Mesenchymal stem cell (in vitro differentiated cells and primary cell): ENCODE results near the gene MAN1C1.

ENCODE experiments used
- DNase-seq: peaks from one replicate; pipeline ENCODE4 v3.0.0-alpha.2; 2013
- H2AFZ ChIP-seq: one replicate; pipeline ENCODE4 v1.6.1; 2013; ENCODE audit warnings: low read depth, mild to moderate bottlenecking, control low read depth, inconsistent platforms, low read length, moderate library complexity
- H2AK5ac ChIP-seq: 2 replicates; pipeline ENCODE4 v1.6.1; 2013; ENCODE audit warnings: low read length, moderate library complexity, mild to moderate bottlenecking, inconsistent platforms; ENCODE audit not compliant: severe bottlenecking
- H2BK120ac ChIP-seq: one replicate; pipeline ENCODE4 v1.6.1; 2013; ENCODE audit warnings: low read depth, mild to moderate bottlenecking, inconsistent platforms, low read length, moderate library complexity
- H2BK12ac ChIP-seq, 2 experiments: one replicate each; pipeline ENCODE4 v1.6.1; 2013; ENCODE audit warnings: inconsistent platforms in 2 of 2, low read length in 2 of 2, mild to moderate bottlenecking in 2 of 2, moderate library complexity in 2 of 2, control low read depth in 1 of 2
- H2BK15ac ChIP-seq: one replicate; pipeline ENCODE4 v1.6.1; 2013; ENCODE audit warnings: mild to moderate bottlenecking, low read depth, inconsistent platforms; ENCODE audit not compliant: poor library complexity, severe bottlenecking
- H2BK5ac ChIP-seq: 2 replicates; pipeline ENCODE4 v1.6.1; 2013; ENCODE audit warnings: low read depth, mild to moderate bottlenecking, low read length, control low read depth, inconsistent platforms; ENCODE audit not compliant: poor library complexity, severe bottlenecking
- H3K14ac ChIP-seq, 2 experiments: one replicate each; pipeline ENCODE4 v1.6.1; 2013; ENCODE audit warnings: inconsistent platforms in 2 of 2, low read length in 2 of 2, control low read depth in 1 of 2, mild to moderate bottlenecking in 1 of 2, moderate library complexity in 1 of 2
- H3K18ac ChIP-seq, 2 experiments: one replicate each; pipeline ENCODE4 v1.6.1; 2013; ENCODE audit warnings: inconsistent platforms in 2 of 2, low read length in 2 of 2, control low read depth in 1 of 2, low read depth in 1 of 2, mild to moderate bottlenecking in 1 of 2
- H3K23ac ChIP-seq, 2 experiments: one replicate each; pipeline ENCODE4 v1.6.1; 2013; ENCODE audit warnings: inconsistent platforms in 2 of 2, low read length in 2 of 2, mild to moderate bottlenecking in 2 of 2, moderate library complexity in 2 of 2, control low read depth in 1 of 2
- H3K27ac ChIP-seq: 2 replicates; pipeline ENCODE4 v1.5.1; 2013; ENCODE audit warnings: mild to moderate bottlenecking, moderate library complexity, low read length, control low read depth, inconsistent platforms; ENCODE audit not compliant: poor library complexity, severe bottlenecking
- H3K27me3 ChIP-seq, 2 experiments: 2 replicates each; pipeline versions ENCODE4 v1.6.1 to v1.7.0; 2013; ENCODE audit warnings: low read length in 2 of 2, mild to moderate bottlenecking in 2 of 2, moderate library complexity in 2 of 2, control low read depth in 1 of 2, inconsistent platforms in 1 of 2; ENCODE audit not compliant: control insufficient read depth in 1 of 2, insufficient read depth in 1 of 2
- H3K36me3 ChIP-seq, 2 experiments: 2 replicates each; pipeline versions ENCODE4 v1.6.1 to v1.7.0; 2013; ENCODE audit warnings: low read length in 2 of 2, control low read depth in 1 of 2, inconsistent platforms in 1 of 2, low read depth in 1 of 2, mild to moderate bottlenecking in 1 of 2; ENCODE audit not compliant: insufficient read depth in 2 of 2, control insufficient read depth in 1 of 2
- H3K4ac ChIP-seq, 2 experiments: one replicate each; pipeline ENCODE4 v1.6.1; 2013; ENCODE audit warnings: inconsistent platforms in 2 of 2, low read length in 2 of 2, mild to moderate bottlenecking in 2 of 2, moderate library complexity in 2 of 2, control low read depth in 1 of 2, low read depth in 1 of 2
- H3K4me1 ChIP-seq: 2 replicates; pipeline ENCODE4 v1.6.1; 2013; ENCODE audit warnings: low read depth, low read length, control low read depth; ENCODE audit not compliant: control insufficient read depth, insufficient read depth
- H3K4me2 ChIP-seq: 2 replicates; pipeline ENCODE4 v1.6.1; 2013; ENCODE audit warnings: low read length, mild to moderate bottlenecking, inconsistent platforms; ENCODE audit not compliant: poor library complexity, severe bottlenecking
- H3K4me3 ChIP-seq, 2 experiments: 2 replicates each; pipeline versions ENCODE4 v1.5.1 to v1.7.0; 2013; ENCODE audit warnings: low read length in 2 of 2, mild to moderate bottlenecking in 2 of 2, control low read depth in 1 of 2, low read depth in 1 of 2; ENCODE audit not compliant: insufficient read depth in 1 of 2
- H3K79me1 ChIP-seq: replicated peaks from 2 replicates; pipeline ENCODE4 v1.6.1; 2013; ENCODE audit warnings: mild to moderate bottlenecking, control low read depth, low read length, inconsistent platforms; ENCODE audit not compliant: poor library complexity, severe bottlenecking
- H3K9ac ChIP-seq: 2 replicates; pipeline ENCODE4 v1.7.0; 2013; ENCODE audit warnings: mild to moderate bottlenecking, low read length, moderate library complexity
- H3K9me3 ChIP-seq: 2 replicates; pipeline ENCODE4 v1.7.0; 2013; ENCODE audit warnings: mild to moderate bottlenecking, low read length; ENCODE audit not compliant: control insufficient read depth
- H4K8ac ChIP-seq: one replicate; pipeline ENCODE4 v1.6.1; 2013; ENCODE audit warnings: inconsistent platforms, mild to moderate bottlenecking, low read length, moderate library complexity
- H4K91ac ChIP-seq: one replicate; pipeline ENCODE4 v1.6.1; 2013; ENCODE audit warnings: mild to moderate bottlenecking, low read length, inconsistent platforms
- WGBS: methylation state at CpG from one replicate; pipeline ENCODE4 v1.1.7; 2013; ENCODE audit warnings: mixed read lengths; 5-methylcytosine and 5-hydroxymethylcytosine counted together

The MAN1C1 gene

DNA sequence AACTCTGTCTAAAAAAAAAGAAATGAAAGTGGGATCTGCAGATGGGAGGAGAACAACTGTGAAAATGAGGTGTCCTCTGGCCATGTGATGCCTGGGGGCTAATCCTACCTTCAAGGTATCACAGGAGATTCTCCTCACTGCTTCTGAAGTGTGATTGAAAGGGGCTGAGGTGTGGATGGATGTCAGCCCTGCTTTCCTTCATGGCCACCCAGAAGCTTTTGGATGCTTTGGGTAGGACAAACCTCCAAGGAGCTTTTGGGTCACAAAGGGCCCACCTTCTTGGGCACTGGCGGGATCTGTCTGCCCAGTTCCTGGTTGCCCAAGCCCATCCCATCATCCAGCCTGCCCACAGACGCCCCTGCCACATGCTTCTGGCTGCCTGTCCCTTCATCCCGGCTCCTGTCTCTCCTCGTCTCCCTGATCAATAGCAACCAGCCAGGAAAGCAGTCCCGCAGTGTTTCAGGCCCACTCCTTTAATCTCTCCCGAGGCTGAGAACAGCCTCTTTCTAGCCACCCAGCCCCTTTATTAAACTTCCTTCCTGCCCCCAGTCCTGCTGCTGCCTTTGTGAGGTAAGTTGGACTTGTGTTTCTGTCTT, 87.2 kb downstream of the MAN1C1 start:
- H3K4ac ChIP-seq, result peak overlapping the region in 1 of 2 experiments; percentile 63
- H4K8ac ChIP-seq, result no peak overlapping the region
- peaks cover 9% of the 10 kb centered on the region for H3K4me1 ChIP-seq
- no peaks in the 10 kb centered on the region for H3K9me3 ChIP-seq
- no peak overlapping the region for H3K23ac ChIP-seq
- H3K36me3 ChIP-seq, result no peaks in the 10 kb centered on the region
- no peak overlapping the region for H3K9ac ChIP-seq
- WGBS, result 88% methylated on average over 4 of the region's 6 CpGs
- no peak overlapping the region for H3K4me3 ChIP-seq
- no peak overlapping the region for H3K27ac ChIP-seq
- peak overlapping the region; percentile 26 for H2BK15ac ChIP-seq
- no peak overlapping the region for H2BK5ac ChIP-seq
- H4K91ac ChIP-seq, result peak overlapping the region; percentile 43
- H2BK120ac ChIP-seq, result no peak overlapping the region
- no peak overlapping the region for H2AK5ac ChIP-seq
- no peak overlapping the region for H2AFZ ChIP-seq
- no peak for DNase-seq
- peak overlapping the region in 1 of 2 experiments; percentile 35 for H3K18ac ChIP-seq
- H3K4me2 ChIP-seq, result no peak overlapping the region
- H3K79me1 ChIP-seq, result no peaks in the 10 kb centered on the region
- H3K27me3 ChIP-seq, result peaks cover 0 to 3% of the 10 kb centered on the region in 2 experiments
- H3K14ac ChIP-seq, result no peak overlapping the region
- peak overlapping the region; percentile 59 to 67 for H2BK12ac ChIP-seq

DNA sequence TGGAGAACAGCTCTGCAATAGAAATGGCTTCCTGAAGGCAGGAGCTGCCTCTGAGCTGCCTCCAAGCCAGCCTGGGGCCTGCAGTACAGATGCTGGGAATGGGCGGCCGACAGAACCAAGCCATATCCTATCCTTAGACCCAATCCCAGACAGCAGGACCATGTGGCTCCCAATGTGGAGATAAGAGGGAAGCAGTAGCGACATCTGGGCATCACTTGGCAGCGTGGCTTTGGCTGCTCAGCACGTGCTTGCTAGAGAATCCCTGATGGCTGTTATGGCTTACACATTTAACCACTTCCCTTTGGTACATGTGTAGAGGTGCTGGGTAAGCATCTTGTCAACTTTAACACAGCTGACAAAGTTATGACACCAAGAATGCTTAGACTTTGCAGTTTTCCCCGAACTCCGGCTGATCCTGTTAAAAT, 87.7 kb downstream of the MAN1C1 start:
- no peak overlapping the region for H3K23ac ChIP-seq

DNA sequence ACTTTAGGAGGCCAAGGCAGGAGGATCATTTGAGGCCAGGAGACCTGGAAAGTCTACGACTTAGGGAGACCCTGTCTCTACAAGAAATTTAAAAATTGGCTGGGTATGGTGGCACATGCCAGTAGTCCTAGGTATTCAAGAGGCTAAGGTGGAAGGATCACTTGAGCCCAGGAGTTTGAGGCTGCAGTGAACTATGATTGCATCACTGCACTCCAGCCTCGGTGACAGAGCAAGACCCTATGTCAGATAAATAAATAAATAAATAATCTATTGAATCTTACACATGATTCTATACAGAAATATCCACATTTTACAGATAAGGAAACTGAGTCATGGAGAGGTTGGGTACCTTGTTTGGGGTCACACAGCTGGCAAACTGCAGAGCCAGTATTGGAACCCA, 89.1 kb downstream of the MAN1C1 start:
- no peak overlapping the region for H4K8ac ChIP-seq
- no peak overlapping the region for H3K27ac ChIP-seq
- H3K9me3 ChIP-seq, result no peaks in the 10 kb centered on the region
- peaks cover 4% of the 10 kb centered on the region for H3K4me1 ChIP-seq
- no peak overlapping the region for H2BK120ac ChIP-seq
- no peak overlapping the region for H2BK5ac ChIP-seq
- H2AFZ ChIP-seq, result no peak overlapping the region
- peaks cover 0 to 3% of the 10 kb centered on the region in 2 experiments for H3K27me3 ChIP-seq
- no peak overlapping the region for H3K4ac ChIP-seq
- no peak for DNase-seq
- H3K14ac ChIP-seq, result no peak overlapping the region
- no peak overlapping the region for H3K4me3 ChIP-seq
- H3K4me2 ChIP-seq, result no peak overlapping the region
- H3K18ac ChIP-seq, result no peak overlapping the region
- 91% methylated on average over 1 of the region's 2 CpGs for WGBS
- no peak overlapping the region for H3K23ac ChIP-seq
- no peak overlapping the region for H3K9ac ChIP-seq
- no peaks in the 10 kb centered on the region for H3K79me1 ChIP-seq
- no peaks in the 10 kb centered on the region for H3K36me3 ChIP-seq
- no peak overlapping the region for H2BK12ac ChIP-seq
- H2AK5ac ChIP-seq, result no peak overlapping the region
- no peak overlapping the region for H2BK15ac ChIP-seq
- H4K91ac ChIP-seq, result no peak overlapping the region

More for the DNA sequence above, 87.7 kb downstream of the MAN1C1 start:
- peaks cover 8% of the 10 kb centered on the region for H3K4me1 ChIP-seq
- H2BK5ac ChIP-seq, result no peak overlapping the region
- H2AFZ ChIP-seq, result no peak overlapping the region
- no peak overlapping the region for H3K4me2 ChIP-seq
- no peak overlapping the region for H2AK5ac ChIP-seq
- H3K27ac ChIP-seq, result no peak overlapping the region
- H3K27me3 ChIP-seq, result peaks cover 0 to 3% of the 10 kb centered on the region in 2 experiments
- H3K4me3 ChIP-seq, result no peak overlapping the region
- H2BK120ac ChIP-seq, result no peak overlapping the region
- H2BK15ac ChIP-seq, result no peak overlapping the region
- 90% methylated on average over 5 of the region's 7 CpGs for WGBS
- H2BK12ac ChIP-seq, result peak overlapping the region; percentile 59 to 67
- H3K36me3 ChIP-seq, result no peaks in the 10 kb centered on the region
- peak overlapping the region in 1 of 2 experiments; percentile 64 for H3K14ac ChIP-seq
- DNase-seq, result no peak
- peak overlapping the region in 1 of 2 experiments; percentile 63 for H3K4ac ChIP-seq
- no peak overlapping the region for H4K8ac ChIP-seq
- H3K9ac ChIP-seq, result no peak overlapping the region
- H4K91ac ChIP-seq, result peak overlapping the region; percentile 43
- H3K9me3 ChIP-seq, result no peaks in the 10 kb centered on the region
- peak overlapping the region; percentile 35 to 38 for H3K18ac ChIP-seq
- no peaks in the 10 kb centered on the region for H3K79me1 ChIP-seq

- Histone ChIP-seq H2BK12ac (peak overlapping the region in 1 of 2 experiments; percentile 51), H3K18ac (peak overlapping the region in 1 of 2 experiments; percentile 5), H2BK120ac (no peak overlapping the region), H3K9me3 (no peaks in the 10 kb centered on the region), H3K27me3 (peaks cover 0 to 3% of the 10 kb centered on the region in 2 experiments), H3K36me3 (no peaks in the 10 kb centered on the region), H2BK15ac (peak overlapping the region; percentile 64), H2AFZ (no peak overlapping the region), H3K14ac (peak overlapping the region in 1 of 2 experiments; percentile 41), H2BK5ac (no peak overlapping the region), H3K9ac (no peak overlapping the region), H4K8ac (no peak overlapping the region), H3K4me1 (peaks cover 3% of the 10 kb centered on the region), H4K91ac (no peak overlapping the region), H3K4me3 (no peak overlapping the region), H3K27ac (no peak overlapping the region), H3K4ac (peak overlapping the region; percentile 3 to 59), H3K23ac (no peak overlapping the region), H3K79me1 (no peaks in the 10 kb centered on the region), H3K4me2 (no peak overlapping the region), H2AK5ac (no peak overlapping the region)
- 96% methylated on average over 7 of the region's 8 CpGs for WGBS
- DNase-seq, result no peak
These were observed 89.8 kb downstream of the MAN1C1 start for GRCh38 chr1:25706146-25707089.
